HG03354 (cell line): ENCODE measurements around the gene MGME1.
A peak's percentile ranks its signal among the peaks of the same experiment; 100 is the strongest.

ENCODE experiments used
- ATAC-seq: cut with Tn5 transposase; IDR thresholded peaks from one replicate; pipeline ENCODE4 v1.9.1; 2021; ENCODE audit warnings: mild to moderate bottlenecking; ENCODE audit not compliant: unreplicated experiment, poor library complexity, severe bottlenecking

The MGME1 gene, protein sequence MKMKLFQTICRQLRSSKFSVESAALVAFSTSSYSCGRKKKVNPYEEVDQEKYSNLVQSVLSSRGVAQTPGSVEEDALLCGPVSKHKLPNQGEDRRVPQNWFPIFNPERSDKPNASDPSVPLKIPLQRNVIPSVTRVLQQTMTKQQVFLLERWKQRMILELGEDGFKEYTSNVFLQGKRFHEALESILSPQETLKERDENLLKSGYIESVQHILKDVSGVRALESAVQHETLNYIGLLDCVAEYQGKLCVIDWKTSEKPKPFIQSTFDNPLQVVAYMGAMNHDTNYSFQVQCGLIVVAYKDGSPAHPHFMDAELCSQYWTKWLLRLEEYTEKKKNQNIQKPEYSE

DNA sequence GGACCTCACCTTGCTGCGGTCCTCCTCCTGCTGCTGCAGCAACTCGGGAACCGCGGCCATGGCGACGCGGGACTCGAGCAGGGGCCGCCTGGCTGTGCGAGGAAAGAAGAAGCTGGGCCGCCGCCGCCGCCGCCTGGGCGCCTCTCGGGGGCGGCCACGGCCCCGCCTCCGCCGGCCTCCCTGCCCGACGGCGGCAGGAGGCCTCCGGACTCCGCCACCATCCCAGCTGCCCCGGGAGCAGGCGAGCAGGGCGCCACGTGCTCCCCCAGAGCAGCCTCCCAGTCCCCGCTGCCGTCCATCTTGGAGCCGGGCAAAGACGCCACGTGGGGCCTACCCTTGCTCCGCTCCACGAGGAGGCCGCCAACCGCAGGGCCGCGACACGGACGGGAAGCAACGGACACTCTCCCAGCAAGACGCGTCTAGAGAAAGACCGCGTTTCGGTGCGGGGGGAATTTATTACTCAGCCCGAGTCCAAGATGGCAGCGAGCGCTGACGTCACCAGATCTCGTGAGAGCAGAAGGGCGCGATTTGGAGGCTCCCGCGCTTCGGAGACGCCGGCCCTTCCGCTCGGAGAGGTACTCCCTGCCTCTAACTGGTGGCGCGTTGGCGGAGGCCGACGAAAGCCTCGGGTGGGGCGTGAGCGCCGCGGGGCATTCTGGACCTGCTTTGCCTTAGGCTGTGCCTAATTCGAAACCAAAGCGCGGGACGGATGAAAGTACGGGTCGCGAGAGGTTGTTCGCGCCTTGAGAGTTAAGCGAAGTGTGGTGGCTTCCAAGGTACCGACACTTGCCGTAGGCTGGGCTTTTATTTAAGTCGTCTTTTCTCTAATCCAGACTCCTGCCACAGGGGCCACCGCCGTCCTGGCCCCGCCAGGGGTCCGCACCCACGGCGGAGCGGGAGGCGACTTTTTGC is at the start of gene MGME1, which contains the start of gene SNX5:
Gene MGME1, plus strand, starts transcription at position 653 of the 912 bp plus-strand sequence. CDS start 842 bp downstream, outside the sequence.
Gene SNX5, minus strand, starts transcription at position 429 of the 912 bp plus-strand sequence. Its CDS starts 369 bp downstream, at position 60.
- peak; percentile 83 for ATAC-seq

DNA sequence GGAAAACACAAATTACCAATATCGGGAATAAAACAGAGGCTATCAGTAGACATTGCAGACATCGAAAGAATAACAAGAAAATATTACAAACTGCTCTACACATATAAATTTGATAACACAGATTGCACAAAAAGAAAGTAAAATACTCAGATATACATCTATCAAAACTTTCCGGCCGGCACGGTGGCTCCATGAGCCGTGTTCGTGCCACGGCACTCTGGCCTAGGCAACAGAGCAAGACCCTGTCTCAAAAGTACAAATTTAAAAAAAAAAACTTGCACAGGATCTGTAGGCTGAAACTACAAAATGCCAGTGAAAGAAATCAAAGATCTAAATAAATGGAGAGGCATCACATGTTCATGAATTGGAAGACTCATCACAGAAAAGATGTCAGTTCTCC is 49.7 kb upstream of the MGME1 start:
- ATAC-seq, result no peak

DNA sequence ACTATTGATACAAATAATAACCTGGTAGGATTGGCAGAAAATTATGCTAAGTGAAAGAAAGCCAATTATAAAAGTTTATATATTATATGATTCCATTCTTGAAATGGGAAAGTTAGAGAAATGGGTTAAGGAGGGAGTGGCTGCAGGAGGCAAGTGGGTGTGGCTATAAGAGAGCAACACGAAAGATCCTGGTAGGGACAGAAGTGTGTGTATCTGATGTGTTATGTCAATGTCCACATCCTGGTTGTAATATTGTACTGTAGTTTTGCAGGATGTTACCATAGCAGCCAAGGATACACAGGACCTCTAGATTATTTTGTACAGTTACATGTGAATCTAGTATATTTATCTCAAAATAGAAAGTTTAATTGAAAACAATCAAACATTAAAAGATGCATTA is 47.0 kb upstream of the MGME1 start:
- ATAC-seq, result no peak

DNA sequence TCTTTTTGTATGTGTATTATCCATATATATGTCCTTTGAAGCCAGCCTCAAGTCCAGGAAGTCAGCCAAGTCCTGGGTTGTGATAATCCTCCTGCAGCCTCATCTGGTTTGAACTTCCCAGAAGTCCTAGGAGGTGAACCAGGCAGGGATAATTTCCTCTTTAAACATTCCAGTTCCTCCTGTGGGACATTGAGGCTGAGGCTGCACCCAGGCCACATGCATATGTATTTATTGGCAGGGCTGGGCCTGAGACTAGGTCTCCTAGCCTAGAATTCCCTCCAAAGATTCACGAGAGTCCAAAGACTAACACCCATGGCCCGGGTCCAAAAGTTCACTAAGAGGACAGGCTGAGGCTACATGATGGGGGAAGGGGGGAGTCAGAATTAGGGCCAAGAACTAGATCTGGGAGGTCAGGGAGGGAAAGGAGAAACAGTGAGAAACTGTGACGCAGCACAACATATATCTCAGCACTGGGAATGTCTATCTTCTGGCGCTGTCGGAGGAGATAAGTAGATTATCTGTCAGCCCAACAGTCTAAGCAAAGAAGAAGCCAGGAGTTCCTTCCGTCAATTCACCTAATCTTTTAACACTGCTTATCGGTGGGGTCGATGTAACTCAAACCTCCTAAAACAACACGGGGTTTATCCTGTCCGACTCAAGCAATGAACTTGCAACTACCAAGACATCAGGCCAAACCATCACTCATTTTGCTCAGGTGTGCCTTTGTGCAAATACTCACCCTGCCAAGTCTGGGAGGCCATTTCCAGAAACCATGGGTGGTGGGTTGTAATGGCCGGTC is 43.5 kb upstream of the MGME1 start:
- ATAC-seq, result no peak

DNA sequence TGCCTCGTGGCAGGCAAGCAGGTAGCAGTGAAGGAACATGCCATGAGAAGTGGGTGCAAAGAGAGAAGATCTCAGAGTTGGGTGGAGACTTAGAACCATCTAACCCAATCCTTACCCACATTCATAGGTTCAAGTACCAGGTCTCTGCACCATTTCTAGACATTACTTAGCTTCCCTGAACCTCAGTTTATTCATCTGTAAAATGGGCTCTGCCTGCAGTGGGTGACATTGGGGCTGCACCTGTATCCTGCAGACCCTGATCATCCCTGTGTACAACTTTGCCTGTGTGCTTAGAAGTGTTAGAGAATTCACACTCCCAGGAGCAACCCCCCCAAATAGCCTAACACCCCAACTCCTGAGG is 42.9 kb upstream of the MGME1 start:
- ATAC-seq, result no peak

DNA sequence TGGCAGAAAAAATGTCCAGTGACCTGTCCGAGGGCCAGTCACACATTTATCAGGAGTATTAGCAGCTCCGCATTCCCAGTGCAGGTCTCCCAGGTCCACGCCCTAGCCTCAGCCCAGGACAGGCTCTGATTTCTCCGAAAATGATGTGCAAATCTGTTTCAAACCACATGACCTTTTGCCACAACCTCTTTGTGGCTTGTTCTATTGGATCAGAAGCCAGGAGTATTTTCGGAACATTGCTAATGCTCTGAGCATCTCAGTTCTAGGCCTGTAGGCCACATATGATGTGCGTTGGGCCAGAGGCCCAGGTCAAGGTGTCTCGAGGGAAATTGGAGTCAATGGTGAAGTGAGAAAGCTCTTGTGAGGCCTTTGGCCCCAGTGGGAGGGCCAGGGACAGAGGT is 40.6 kb upstream of the MGME1 start:
- ATAC-seq, result no peak

DNA sequence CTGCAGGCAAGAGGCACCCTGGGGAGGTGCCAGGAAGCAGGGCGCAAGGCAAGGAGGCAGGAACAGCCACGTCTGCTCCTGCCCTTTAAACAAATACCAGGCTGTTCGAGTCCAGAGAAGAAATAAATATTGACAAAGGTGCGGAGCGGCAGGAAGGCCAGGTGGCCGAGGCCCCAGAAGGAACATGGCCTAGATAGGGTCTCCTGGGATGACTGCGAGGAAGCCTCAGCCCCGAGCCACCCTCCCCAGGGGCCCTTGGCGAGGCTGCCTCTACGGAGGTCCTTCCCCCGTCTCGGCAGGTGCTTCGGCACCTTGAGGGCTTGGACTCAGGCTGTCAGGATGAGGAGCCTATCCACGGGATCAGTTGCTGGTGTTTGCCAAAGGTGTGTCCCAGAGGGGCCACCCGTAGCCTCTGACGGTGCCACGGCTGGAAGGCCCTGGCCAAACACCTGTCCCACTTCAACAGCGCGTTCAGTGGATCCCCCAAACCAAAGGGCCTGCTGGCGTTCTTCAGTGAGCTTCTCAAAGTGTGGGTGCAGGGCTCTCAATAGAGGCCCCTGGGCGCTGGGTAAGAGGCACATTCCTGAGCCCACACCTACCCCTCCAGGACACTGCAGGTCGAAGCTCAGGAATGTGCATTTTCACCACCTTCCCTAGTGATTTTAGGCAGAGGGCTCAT is 40.0 kb upstream of the MGME1 start:
- no peak for ATAC-seq

DNA sequence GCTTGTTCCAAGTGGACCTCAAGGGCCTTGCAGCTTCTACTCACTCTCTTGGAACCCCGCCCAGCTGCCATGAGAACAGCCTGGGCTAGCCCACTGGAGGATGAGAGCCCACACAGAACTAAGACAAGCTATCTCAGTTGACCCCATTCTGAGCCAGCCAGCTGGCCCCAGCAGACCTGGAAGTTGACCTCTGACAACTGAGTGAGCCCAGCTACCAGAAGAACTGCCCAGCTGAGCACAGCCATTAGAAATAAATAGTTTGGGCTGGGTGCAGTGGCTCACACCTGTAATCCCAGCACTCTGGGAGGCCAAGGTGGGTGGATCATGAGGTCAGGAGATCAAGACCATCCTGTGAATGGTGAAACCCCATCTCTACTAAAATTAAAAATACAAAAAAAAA is 37.3 kb upstream of the MGME1 start:
- ATAC-seq, result no peak

DNA sequence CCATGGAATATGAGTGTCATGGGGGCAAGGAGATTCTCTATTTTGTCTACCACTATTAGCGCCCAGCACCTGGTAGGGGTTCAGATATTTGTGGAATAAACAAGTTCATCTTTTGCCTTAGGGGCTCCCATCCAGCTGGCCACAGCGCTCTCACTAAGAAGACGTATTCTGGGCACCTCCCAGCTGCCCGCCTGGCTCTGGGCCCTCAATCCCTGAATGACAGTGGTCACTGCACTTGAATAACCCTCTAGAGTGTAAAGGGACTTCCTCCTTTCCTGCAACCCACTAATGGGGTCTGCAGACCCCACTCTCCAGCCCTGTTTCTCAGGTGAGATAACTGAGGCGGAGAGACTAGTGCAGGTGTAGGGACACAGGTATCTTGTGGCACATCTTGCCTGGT is 36.4 kb upstream of the MGME1 start:
- ATAC-seq, result no peak

DNA sequence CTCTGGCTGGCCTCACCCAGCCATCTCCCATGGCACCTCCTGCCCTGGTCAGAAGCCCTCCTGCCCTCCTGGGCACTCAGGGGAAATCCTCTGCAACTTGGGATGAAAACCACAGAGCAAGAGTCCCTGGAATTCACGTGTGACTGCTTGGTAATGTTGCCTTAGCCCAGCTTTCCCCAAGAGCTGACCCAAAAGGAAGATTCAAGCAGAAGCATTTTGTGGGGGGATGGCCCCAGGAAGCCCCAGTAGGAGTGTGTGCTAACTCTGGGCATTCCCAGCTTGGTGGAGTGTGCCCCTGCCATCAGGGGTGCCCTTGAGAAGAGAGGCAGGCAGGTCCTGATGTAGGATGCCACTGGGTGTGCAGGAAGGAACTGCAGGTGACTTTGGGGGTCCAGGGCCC is 35.7 kb upstream of the MGME1 start:
- no peak for ATAC-seq

DNA sequence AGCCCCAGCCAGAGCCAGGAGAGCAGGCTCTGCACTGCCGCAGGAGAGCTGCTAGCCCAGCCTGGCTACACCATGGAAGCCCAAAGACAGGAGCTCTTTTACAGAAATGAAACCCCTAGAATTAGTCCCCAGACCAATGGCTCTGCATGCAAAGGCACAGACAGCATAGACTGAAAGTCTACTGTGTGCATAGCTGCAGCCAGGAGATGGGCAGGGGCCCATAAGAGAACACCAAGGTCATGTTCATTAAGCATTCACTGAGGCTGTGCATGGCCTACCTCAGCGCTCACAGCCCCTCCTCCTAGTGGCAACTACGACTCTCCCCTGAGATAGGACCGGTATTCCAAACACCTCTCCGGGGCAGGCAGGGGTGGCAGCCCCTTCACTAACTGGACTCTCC is 35.1 kb upstream of the MGME1 start:
- no peak for ATAC-seq

DNA sequence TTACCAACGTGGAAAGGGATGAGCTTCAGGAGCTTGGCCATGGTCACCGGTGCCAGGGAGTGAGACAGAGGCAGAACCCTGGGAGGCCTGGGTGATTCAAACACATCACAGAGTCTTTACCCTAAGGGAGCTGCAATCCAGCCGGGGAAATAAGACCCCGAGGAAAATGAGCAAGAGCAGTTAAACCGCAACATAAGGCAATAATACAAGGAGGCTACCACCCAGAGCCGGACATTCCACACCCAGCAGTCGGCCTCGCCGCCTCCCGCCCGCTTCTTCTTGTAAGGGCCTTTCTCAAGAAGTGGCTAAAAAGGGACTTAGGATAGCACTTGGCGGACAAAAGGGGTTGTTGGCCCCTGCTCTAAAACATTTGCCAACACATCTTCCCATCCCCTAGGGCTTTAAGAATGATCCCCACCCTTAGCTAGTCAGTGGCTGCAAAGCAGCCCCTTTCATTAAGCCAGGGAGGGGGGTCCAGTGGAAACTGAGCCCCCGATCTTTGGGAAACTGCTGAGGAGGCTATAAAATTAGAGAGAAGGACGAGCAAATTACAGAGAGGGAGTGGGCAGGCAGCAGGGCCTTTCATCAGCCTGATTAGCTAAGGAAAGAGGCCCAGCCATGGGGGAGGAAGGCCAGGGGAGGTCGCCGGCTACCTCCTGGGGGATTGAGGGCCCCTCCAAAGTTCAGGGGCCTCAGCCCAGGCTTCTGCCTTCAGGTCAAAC is 34.5 kb upstream of the MGME1 start:
- no peak for ATAC-seq

DNA sequence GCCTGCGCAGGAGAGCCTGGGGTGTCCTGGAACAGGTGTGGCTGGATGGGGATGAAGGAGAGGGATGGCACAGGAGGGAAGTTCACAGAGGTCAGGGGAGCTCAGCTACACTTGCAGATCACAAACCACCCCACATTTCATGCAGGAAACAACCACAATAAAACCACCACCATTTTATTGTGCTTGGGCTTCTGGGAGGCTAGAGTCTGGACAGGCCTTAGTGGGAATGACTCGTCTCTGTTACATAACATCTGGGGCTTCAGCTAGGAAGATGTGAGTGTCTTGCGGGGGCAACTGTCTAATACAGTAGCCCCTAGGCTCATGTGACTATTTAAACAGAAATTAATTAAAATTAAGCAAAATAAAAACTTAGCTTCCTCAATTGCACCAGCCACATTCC is 33.6 kb upstream of the MGME1 start:
- no peak for ATAC-seq

DNA sequence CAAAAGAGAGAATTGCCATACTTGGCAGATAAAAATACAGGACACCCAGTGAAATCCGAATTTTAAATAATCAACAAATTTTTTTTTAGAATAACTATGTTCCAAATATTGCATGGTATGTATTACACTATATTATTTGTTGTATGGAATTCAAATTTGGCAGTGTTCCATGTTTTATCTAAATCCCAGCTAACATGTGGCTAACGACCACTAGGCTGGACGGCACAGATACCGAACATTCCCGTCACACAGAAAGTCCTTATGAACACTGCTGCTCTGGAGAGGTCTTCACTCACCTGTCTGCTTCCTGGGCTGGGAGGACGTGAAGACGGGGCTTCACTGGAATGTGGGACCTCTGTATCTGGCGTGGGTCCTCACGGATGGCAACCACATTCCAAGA is 33.1 kb upstream of the MGME1 start:
- no peak for ATAC-seq

DNA sequence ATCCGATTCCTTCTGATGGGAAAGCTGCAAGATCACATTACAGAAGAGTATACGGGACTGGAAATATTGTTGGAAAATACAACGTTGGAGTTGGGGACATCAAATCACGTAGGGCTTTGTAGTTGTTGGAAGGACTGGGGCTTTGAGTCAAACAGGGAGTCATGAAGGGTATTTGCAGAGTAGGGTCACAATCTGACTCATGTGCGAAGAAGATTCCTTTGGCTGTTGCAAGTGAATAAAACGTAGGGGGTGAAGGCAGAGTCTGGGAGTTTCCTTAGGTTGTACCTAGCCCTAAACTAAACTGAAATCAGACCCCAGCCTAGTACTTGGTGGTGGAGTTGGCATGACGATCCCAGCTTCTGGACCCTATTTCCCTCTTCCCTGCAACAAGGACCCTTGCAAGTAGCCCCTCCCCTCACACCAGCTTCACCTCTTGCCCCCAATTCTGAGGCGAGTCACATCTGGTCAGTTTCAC is 32.5 kb upstream of the MGME1 start:
- no peak for ATAC-seq

DNA sequence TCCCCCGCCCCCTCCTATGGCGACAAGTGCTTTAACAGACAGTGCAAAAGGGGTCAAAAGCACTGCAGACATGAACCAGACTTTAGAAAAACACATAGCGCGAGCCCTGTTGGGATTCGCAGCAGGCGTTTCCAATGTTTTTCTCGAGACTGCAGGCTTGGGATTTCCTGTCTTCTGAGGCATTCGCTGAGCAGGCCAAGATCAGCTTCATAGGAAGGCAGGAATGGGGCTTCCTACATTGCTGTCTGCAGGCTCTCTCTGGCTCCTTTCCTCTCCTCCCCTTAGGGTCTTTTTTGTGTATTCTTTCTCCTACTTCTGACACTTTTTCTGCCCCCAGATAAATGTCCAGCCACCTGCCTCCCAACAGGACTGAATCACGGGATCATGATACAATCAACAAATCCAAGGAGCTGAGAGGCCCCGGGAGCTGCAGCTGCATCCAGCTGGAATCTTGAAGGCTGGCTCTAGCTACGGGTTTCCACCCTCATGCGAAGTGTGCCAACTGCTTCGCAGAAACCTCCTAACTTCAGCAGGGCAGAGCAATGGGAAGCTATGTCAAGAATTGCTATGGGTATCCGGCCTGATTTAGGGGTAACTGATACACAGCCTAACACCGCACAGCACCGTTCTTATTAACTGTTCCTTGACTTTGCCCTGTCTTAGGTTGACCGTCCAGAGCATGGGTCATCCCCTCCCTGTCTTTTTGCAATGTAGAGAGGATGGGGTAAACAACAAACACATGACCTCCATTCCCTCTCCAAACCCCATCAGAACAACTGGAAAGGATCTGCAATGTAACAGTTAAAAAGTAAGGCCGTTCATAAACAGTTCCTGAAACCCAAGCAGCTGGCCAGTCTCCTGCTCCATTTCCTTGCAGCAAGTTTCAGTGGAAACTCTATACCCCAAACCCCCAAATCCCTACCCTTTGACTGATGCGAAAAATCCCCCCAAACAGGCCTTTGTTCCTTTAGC is 31.8 kb upstream of the MGME1 start:
- ATAC-seq, result no peak

DNA sequence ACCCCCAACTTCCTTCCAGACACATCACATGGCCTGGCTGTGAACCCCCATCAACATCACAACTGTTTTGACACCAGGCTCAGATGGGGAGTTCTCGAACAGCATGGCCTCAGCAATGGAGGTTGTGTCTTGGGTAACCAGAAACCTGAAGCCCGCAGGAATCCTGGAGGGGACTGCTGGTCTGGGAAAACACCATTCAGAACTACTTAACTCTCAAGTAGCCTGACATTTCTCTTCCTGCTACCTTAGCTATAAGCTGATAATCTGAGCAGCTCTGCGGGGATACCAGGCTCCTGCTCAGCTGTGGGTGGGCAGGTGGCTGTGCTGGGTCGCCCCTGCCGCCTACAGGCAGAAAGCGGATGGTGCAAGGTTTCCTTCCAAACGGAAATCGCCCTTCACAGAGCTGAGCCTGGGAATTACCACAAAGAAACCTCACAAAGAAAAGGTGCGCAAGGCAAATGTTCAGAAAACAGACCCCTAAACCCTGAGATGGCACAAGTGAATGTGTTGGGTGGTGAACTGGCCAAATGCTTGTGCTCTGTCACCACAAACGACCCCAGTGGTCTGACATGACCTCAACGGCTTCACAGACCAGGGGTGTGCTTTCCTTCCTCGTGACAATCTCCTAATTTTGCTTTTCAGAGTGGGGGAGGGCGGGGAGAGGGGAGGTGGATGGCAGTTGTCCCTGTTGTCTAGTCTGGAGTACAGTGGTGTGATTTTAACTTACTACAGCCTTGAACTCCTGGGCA is 29.8 kb upstream of the MGME1 start:
- ATAC-seq, result peak; percentile 74
